RWPE2 (cell line): Measurements from ENCODE around the gene INO80B.
A peak's percentile ranks its signal among the peaks of the same experiment; 100 is the strongest.
"Not testable (repeated sequence)": the region's sequence is repeated elsewhere in the genome, so short reads cannot be mapped to it uniquely, and the experiment has no call there.

Experiments
- ATAC-seq: fragments of 200-7000 bp; cut with Tn5 transposase; 3 replicates; pipeline ENCODE4 v1.9.1; 2021; ENCODE audit warnings: low read depth
- DNase-seq: peaks from one replicate; pipeline ENCODE4 v3.0.0-alpha.2; 2020; ENCODE audit warnings: low spot score
- H3K27ac ChIP-seq: fragments of 450-650 bp; 2 replicates; pipeline ENCODE4 v1.5.1; 2017; ENCODE audit warnings: mild to moderate bottlenecking; ENCODE audit not compliant: poor library complexity, severe bottlenecking
- H3K27me3 ChIP-seq: fragments of 250-450 bp; sonication (Bioruptor Pico); 2 replicates; pipeline ENCODE4 v1.5.1; 2021; ENCODE audit warnings: mild to moderate bottlenecking, moderate library complexity; ENCODE audit not compliant: insufficient read depth, poor library complexity, severe bottlenecking
- H3K36me3 ChIP-seq: fragments of 250-450 bp; sonication (Bioruptor Pico); 2 replicates; pipeline ENCODE4 v1.5.1; 2020; ENCODE audit warnings: low read depth, mild to moderate bottlenecking, moderate library complexity
- H3K4me1 ChIP-seq: fragments of 250-450 bp; sonication (Bioruptor Pico); 2 replicates; pipeline ENCODE4 v1.5.1; 2021; ENCODE audit warnings: mild to moderate bottlenecking, moderate library complexity; ENCODE audit not compliant: insufficient read depth, poor library complexity, severe bottlenecking
- H3K4me3 ChIP-seq: fragments of 250-450 bp; sonication (Bioruptor Pico); 2 replicates; pipeline ENCODE4 v1.5.1; 2021; ENCODE audit warnings: mild to moderate bottlenecking, moderate library complexity; ENCODE audit not compliant: severe bottlenecking
- H3K9me3 ChIP-seq: fragments of 250-450 bp; sonication (Bioruptor Pico); 2 replicates; pipeline ENCODE4 v1.5.1; 2021; ENCODE audit warnings: mild to moderate bottlenecking, moderate library complexity; ENCODE audit not compliant: severe bottlenecking
- TF ChIP-seq, protein P1 (sequence below): fragments of 450-650 bp; IDR thresholded peaks from one replicate; pipeline ENCODE4 v1.5.1; 2017; ENCODE audit warnings: mild to moderate bottlenecking, moderate library complexity; ENCODE audit not compliant: poor library complexity, severe bottlenecking

Gene INO80B

DNA sequence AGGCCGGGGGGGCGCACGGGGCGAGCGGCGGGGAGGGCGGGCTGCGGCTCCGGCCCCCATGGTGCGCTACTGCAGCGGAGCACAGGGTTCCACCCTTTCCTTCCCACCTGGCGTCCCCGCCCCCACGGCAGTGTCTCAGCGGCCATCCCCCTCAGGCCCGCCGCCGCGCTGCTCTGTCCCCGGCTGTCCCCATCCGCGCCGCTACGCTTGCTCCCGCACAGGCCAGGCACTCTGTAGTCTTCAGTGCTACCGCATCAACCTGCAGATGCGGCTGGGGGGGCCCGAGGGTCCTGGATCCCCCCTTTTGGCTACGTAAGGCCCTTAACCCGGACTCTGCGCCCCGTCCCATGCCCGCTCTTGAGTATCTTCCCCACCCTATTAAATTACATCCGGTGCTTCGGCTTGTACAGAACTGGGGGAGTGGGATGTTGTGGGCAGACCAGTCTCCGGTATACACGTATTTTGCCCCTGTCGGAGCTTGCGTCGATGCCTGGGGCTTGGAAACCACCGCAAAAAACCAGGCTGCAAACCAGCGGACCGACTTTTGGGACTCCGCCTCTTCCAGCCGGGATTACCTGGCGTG lies 2.8 kb downstream of the INO80B start:
- Histone ChIP-seq H3K27ac (peak overlapping the region; percentile 85), H3K36me3 (peaks cover 17% of the 10 kb centered on the region), H3K4me3 (peak overlapping the region; percentile 60), H3K4me1 (peaks cover 12% of the 10 kb centered on the region), H3K27me3 (no peaks in the 10 kb centered on the region), H3K9me3 (no peaks in the 10 kb centered on the region)
- ATAC-seq (peak; percentile 27), DNase-seq (peak; percentile 79)
- TF ChIP-seq, protein P1, sequence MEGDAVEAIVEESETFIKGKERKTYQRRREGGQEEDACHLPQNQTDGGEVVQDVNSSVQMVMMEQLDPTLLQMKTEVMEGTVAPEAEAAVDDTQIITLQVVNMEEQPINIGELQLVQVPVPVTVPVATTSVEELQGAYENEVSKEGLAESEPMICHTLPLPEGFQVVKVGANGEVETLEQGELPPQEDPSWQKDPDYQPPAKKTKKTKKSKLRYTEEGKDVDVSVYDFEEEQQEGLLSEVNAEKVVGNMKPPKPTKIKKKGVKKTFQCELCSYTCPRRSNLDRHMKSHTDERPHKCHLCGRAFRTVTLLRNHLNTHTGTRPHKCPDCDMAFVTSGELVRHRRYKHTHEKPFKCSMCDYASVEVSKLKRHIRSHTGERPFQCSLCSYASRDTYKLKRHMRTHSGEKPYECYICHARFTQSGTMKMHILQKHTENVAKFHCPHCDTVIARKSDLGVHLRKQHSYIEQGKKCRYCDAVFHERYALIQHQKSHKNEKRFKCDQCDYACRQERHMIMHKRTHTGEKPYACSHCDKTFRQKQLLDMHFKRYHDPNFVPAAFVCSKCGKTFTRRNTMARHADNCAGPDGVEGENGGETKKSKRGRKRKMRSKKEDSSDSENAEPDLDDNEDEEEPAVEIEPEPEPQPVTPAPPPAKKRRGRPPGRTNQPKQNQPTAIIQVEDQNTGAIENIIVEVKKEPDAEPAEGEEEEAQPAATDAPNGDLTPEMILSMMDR: no peak

DNA sequence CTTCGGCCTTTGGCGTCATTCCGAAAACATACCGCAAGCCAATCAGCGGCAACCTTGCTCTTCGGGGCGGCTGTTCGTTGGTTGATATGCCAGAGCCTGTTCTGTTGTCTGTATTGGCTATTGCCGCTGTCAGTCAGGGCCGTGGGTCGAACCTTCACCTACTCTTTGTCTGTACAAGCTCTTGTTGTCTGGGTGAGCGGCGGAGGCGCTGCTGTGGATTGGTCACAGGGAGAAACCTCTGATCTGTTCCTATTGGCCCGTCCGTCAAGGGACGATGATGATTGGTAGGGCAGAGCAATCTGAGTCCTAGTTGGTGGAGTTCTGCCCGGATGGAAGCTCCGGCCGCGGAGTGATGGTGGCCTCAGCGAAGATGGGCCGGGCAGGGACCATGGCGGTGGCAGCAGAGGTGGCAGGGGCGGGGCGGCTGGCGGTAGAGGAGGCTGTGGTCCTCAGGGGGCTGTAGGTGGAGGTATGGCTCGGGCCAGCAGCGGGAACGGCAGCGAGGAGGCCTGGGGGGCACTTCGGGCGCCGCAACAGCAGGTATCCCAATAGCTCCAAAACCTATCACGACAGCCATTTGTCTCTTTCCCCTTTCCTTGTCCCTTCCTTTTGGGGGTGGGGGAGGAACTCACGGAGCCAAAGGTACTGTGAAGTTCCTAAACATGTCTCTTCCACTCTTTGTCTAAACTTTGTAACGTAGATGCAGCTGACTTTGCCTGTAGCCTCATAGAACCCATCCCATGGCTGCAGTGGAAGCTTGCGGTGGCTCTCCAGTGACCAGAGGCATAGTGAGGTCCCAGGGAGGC lies 3.4 kb downstream of the INO80B start, which contains the start of gene WBP1:
Gene WBP1, plus strand, starts transcription at position 307 of the 806 bp plus-strand sequence. Its CDS starts 165 bp downstream, at position 472.
- peak within 1 kb of the TSS; percentile 85 for H3K27ac ChIP-seq
- peak within 1 kb of the TSS; percentile 60 for H3K4me3 ChIP-seq
- no peaks in the 10 kb centered on the region for H3K9me3 ChIP-seq
- ATAC-seq: peak; percentile 89
- no peaks in the 10 kb centered on the region for H3K27me3 ChIP-seq
- TF ChIP-seq, protein P1: no peak
- peaks cover 12% of the 10 kb centered on the region for H3K4me1 ChIP-seq
- peak; percentile 100 for DNase-seq
- peaks cover 24% of the 10 kb centered on the region for H3K36me3 ChIP-seq

DNA sequence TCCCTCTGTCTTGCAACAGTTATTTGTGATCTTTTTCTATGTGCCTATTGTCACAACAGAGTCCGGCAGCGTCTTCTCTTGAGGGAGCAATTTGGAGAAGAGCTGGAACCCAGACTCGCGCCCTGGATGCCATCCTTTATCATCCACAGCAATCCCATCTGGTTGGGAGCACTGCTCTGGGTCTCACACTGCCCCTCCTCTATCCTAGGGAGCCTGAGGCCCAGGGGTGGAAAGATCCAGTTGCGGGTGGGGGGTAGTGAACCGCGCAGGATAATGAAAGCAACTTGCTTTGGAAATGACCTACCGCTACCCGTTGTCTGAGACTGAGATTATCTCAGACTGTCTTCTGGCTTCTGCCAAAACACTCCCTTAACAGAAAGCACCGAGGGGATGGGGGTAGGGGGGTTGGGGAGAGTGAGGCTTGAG lies 4.1 kb downstream of the INO80B start:
- no peaks in the 10 kb centered on the region for H3K9me3 ChIP-seq
- peak overlapping the region; percentile 60 for H3K4me3 ChIP-seq
- peaks cover 12% of the 10 kb centered on the region for H3K4me1 ChIP-seq
- TF ChIP-seq, protein P1: no peak
- DNase-seq (no peak), ATAC-seq (no peak)
- peaks cover 24% of the 10 kb centered on the region for H3K36me3 ChIP-seq
- no peaks in the 10 kb centered on the region for H3K27me3 ChIP-seq
- peak overlapping the region; percentile 85 for H3K27ac ChIP-seq

DNA sequence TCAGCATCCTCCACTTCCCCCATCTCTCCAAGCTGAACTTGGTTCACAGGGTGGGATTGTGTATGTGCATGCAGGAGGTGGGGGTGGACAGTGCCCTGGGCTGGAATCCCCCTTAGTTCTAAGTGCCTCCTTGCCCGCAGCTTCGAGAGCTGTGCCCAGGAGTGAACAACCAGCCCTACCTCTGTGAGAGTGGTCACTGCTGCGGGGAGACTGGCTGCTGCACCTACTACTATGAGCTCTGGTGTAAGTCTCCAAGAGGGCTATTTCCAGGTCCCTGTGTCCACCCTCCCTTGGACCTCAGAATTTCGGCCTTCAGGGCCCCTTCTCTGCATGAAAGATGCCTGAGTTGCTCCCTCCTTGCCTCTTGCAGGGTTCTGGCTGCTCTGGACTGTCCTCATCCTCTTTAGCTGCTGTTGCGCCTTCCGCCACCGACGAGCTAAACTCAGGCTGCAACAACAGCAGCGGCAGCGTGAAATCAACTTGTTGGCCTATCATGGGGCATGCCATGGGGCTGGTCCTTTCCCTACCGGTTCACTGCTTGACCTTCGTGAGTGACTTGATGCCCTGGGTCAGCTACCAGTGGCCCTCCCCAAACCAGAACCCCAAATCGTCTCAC lies 4.7 kb downstream of the INO80B start:
- peaks cover 24% of the 10 kb centered on the region for H3K36me3 ChIP-seq
- not testable (repeated sequence) for H3K27me3 ChIP-seq, H3K4me3 ChIP-seq, DNase-seq, ATAC-seq, H3K9me3 ChIP-seq, H3K27ac ChIP-seq
- peaks cover 12% of the 10 kb centered on the region for H3K4me1 ChIP-seq

GRCh38 chr2:74460187-74460586 lies 5.3 kb downstream of the INO80B start:
- ATAC-seq, DNase-seq, H3K27ac ChIP-seq, H3K4me3 ChIP-seq, H3K9me3 ChIP-seq, H3K27me3 ChIP-seq: not testable (repeated sequence)
- Histone ChIP-seq H3K4me1 (peaks cover 12% of the 10 kb centered on the region), H3K36me3 (peaks cover 24% of the 10 kb centered on the region)
